K562 (cell line): ENCODE measurements around the gene SLC35F5. TPM values are rescaled to one million over a fixed set of nuclear protein-coding genes. Genes with fewer than 3 reads are reported as not detected.

ENCODE experiments used
- ATAC-seq: fragments of 200-7000 bp; cut with Tn5 transposase; 3 replicates; pipeline ENCODE4 v1.9.1; 2020; ENCODE audit warnings: moderate library complexity
- BruUV-seq: library from RNA; stranded (reverse); fragments of 400-500 nt; replicated peaks from 2 replicates; lab custom pipeline; 2021; lab: Mats Ljungman, UMichigan
- CTCF ChIA-PET: fragments of 300-600 bp; formaldehyde crosslinking; extraction: SDS; loops from one replicate; lab custom pipeline; 2021; ENCODE audit warnings: low intra/inter-chr PET ratio; lab: Yijun Ruan, JAX
- POLR2A ChIA-PET: fragments of 300-600, 350-650 bp; sonication (Branson Sonifier 250); formaldehyde crosslinking; extraction: SDS; loops from one replicate; lab custom pipeline; 2021; ENCODE audit warnings: antibody characterized with exemption, inconsistent platforms; lab: Yijun Ruan, JAX
- DNase-seq, 4 experiments: peaks; one replicate each; pipeline versions ENCODE4 v3.0.0 to v3.0.0-alpha.2; 2011 to 2018; ENCODE audit warnings: low spot score in 3 of 4, mixed read lengths in 3 of 4; ENCODE audit errors: extremely low read depth in 1 of 4
- FAIRE-seq: peaks from 2 replicates; lab custom pipeline; 2011; peaks lifted over from hg19 to GRCh38; lab: Jason Lieb, UNC
- H2AFZ ChIP-seq: 2 replicates; pipeline ENCODE4 v1.6.0; 2011; ENCODE audit warnings: low read depth, low read length, control low read depth, inconsistent platforms
- H3K27ac ChIP-seq: fragments of 200-600 bp; 3 replicates; pipeline ENCODE4 v1.8.0; 2011; ENCODE audit warnings: low read depth, mild to moderate bottlenecking, control low read depth, inconsistent platforms, low read length, moderate library complexity, mixed read lengths; ENCODE audit errors: extremely low read depth
- H3K27me3 ChIP-seq, 2 experiments: fragments of 300-600 bp in 1 of 2; 2 replicates in 1 of 2; 3 replicates in 1 of 2; pipeline versions ENCODE4 v1.6.0 to v1.8.0; 2011; ENCODE audit warnings: inconsistent platforms in 2 of 2, low read length in 2 of 2, mild to moderate bottlenecking in 1 of 2, mixed read lengths in 1 of 2, moderate library complexity in 1 of 2; ENCODE audit not compliant: control insufficient read depth in 2 of 2, insufficient read depth in 2 of 2
- H3K36me3 ChIP-seq: fragments of 300-600 bp; 3 replicates; pipeline ENCODE4 v1.8.0; 2011; ENCODE audit warnings: mild to moderate bottlenecking, low read length, inconsistent platforms; ENCODE audit not compliant: control insufficient read depth, insufficient read depth
- H3K4me1 ChIP-seq, 2 experiments: fragments of 200-600 bp in 1 of 2; replicated peaks in 1 of 2; 2 replicates in 1 of 2; 3 replicates in 1 of 2; pipeline versions ENCODE4 v1.5.1 to v1.8.0; 2011; ENCODE audit warnings: inconsistent platforms in 2 of 2, low read length in 2 of 2, mild to moderate bottlenecking in 1 of 2, mixed read lengths in 1 of 2, moderate library complexity in 1 of 2; ENCODE audit not compliant: control insufficient read depth in 2 of 2, insufficient read depth in 2 of 2
- H3K4me2 ChIP-seq: 2 replicates; pipeline ENCODE4 v1.6.1; 2011; ENCODE audit warnings: low read length, control low read depth, inconsistent platforms, mixed read lengths; ENCODE audit not compliant: insufficient read depth
- H3K4me3 ChIP-seq: fragments of 200-600 bp; sonication (generic), shearing (Covaris generic); 2 replicates; pipeline ENCODE4 v1.5.1; 2016; ENCODE audit warnings: control low read depth, inconsistent platforms
- H3K79me2 ChIP-seq: fragments of 200-600 bp; 3 replicates; pipeline ENCODE4 v1.8.0; 2011; ENCODE audit warnings: low read length, inconsistent platforms; ENCODE audit not compliant: control insufficient read depth, insufficient read depth
- H3K9ac ChIP-seq, 2 experiments: 2 replicates each; pipeline versions ENCODE4 v1.6.0 to v1.6.1; 2011; ENCODE audit warnings: low read depth in 2 of 2, low read length in 2 of 2, control low read depth in 1 of 2, inconsistent platforms in 1 of 2, mild to moderate bottlenecking in 1 of 2, mixed read lengths in 1 of 2; ENCODE audit not compliant: insufficient read depth in 1 of 2
- H3K9me1 ChIP-seq: one replicate; pipeline ENCODE4 v1.6.0; 2011; ENCODE audit warnings: inconsistent platforms, mild to moderate bottlenecking, low read length, moderate library complexity; ENCODE audit not compliant: control insufficient read depth, insufficient read depth
- H3K9me3 ChIP-seq: replicated peaks from 2 replicates; pipeline ENCODE4 v1.5.1; 2011; ENCODE audit warnings: low read depth, low read length, inconsistent platforms; ENCODE audit not compliant: control insufficient read depth, insufficient read depth
- H4K20me1 ChIP-seq: replicated peaks from 2 replicates; pipeline ENCODE4 v1.6.1; 2011; ENCODE audit warnings: low read length, inconsistent platforms, mixed read lengths; ENCODE audit not compliant: control insufficient read depth, insufficient read depth
- BMI1 ChIP-seq: fragments of 150-350 bp; IDR thresholded peaks from 2 replicates; pipeline ENCODE4 v1.6.1; 2014; ENCODE audit warnings: low read length
- CAMTA2 ChIP-seq: fragments of 250-450 bp; sonication (Bioruptor Pico); conservative IDR thresholded peaks from 2 replicates; pipeline ENCODE4 v1.5.1; 2022
- ESRRB ChIP-seq: fragments of 250-450 bp; sonication (Bioruptor Pico); IDR thresholded peaks from 2 replicates; pipeline ENCODE4 v1.5.0; 2020; ENCODE audit warnings: mild to moderate bottlenecking, moderate library complexity, borderline replicate concordance
- GABPB2 ChIP-seq: fragments of 250-450 bp; sonication (Bioruptor Pico); conservative IDR thresholded peaks from 2 replicates; pipeline ENCODE4 v1.5.1; 2021; ENCODE audit warnings: mild to moderate bottlenecking
- POLR2G ChIP-seq: fragments of 200-400 bp; formaldehyde crosslinking; IDR thresholded peaks from 2 replicates; pipeline ENCODE4 v1.6.1; 2017; ENCODE audit warnings: low read depth, mild to moderate bottlenecking, antibody characterized with exemption, low read length, moderate library complexity
- PRDM10 ChIP-seq: fragments of 450-650 bp; IDR thresholded peaks from 2 replicates; pipeline ENCODE4 v1.6.1; 2018; ENCODE audit not compliant: partially characterized antibody
- RBFOX2 ChIP-seq: fragments of 200-400 bp; formaldehyde crosslinking; IDR thresholded peaks from 2 replicates; pipeline ENCODE4 v1.6.1; 2017; ENCODE audit warnings: low read depth, mild to moderate bottlenecking, low read length, moderate library complexity
- RBM25 ChIP-seq: fragments of 200-400 bp; formaldehyde crosslinking; IDR thresholded peaks from 2 replicates; pipeline ENCODE4 v1.6.1; 2018; ENCODE audit warnings: low read length, low read depth, moderate library complexity; ENCODE audit not compliant: severe bottlenecking
- RUNX1 ChIP-seq: sonication (generic); IDR thresholded peaks from 2 replicates; pipeline ENCODE4 v1.6.1; 2016; ENCODE audit warnings: antibody characterized with exemption, low read depth
- TAL1 ChIP-seq: fragments of 450-650 bp; IDR thresholded peaks from 2 replicates; pipeline ENCODE4 v1.6.1; 2016; ENCODE audit warnings: mild to moderate bottlenecking
- TSC22D4 ChIP-seq: fragments of 450-650 bp; IDR thresholded peaks from 2 replicates; pipeline ENCODE4 v1.6.1; 2016; ENCODE audit warnings: missing genetic modification characterization, missing biosample characterization, control low read depth
- ZKSCAN1 ChIP-seq: fragments of 150-350 bp; IDR thresholded peaks from 2 replicates; pipeline ENCODE4 v1.6.1; 2016; ENCODE audit warnings: low read depth, low read length
- ZKSCAN8 ChIP-seq: fragments of 200-800 bp; sonication (Bioruptor generic); IDR thresholded peaks from 2 replicates; pipeline ENCODE4 v1.6.1; 2016; ENCODE audit warnings: missing genetic modification characterization, missing compliant biosample characterization
- WGBS: fragments of 100-300 bp; shearing (Covaris generic); methylation state at CpG from one replicate; pipeline ENCODE4 v1.1.6; 2016; ENCODE audit warnings: low coverage, mixed read lengths; ENCODE audit not compliant: insufficient coverage; ENCODE audit errors: missing lambda C conversion rate; 5-methylcytosine and 5-hydroxymethylcytosine counted together
- in situ Hi-C: fragments of 300-500 bp; cut with MboI; formaldehyde crosslinking; loops from 4 replicates; pipeline ENCODE4 v1.15.0; 2018; ENCODE audit warnings: inconsistent platforms, mixed read lengths
- intact Hi-C: fragments of 100-400 bp; cut with micrococcal nuclease; formaldehyde crosslinking; loops from 2 replicates; pipeline ENCODE4 v1.14.2; 2022
- polyA plus RNA-seq, 8 experiments: library from polyadenylated mRNA; depleted of rRNA in 4 of 8; stranded (reverse) in 5 of 8; unstranded in 3 of 8; fragments of >200 nt; fragmentation: Nextera tagmentation in 2 of 8; fragmentation: Illumina TruSeq in 1 of 8; extraction: Ambion mirVana in 2 of 8; extraction: Trizol in 1 of 8; gene quantifications; 2 replicates each; pipeline versions ENCODE4 v1.2.1 to v1.2.3, GENCODE V29; 2011 to 2014; ENCODE audit warnings: inconsistent platforms in 1 of 8, missing spikeins in 1 of 8
- total RNA-seq, 7 experiments: library from RNA; depleted of rRNA in 6 of 7; stranded (reverse); fragments of >200 nt in 6 of 7; fragmentation: Illumina TruSeq in 2 of 7; extraction: Trizol in 2 of 7; gene quantifications; 2 replicates each; pipeline versions ENCODE4 v1.2.1 to v1.2.3, GENCODE V29; 2011 to 2021; ENCODE audit warnings: low replicate concordance in 1 of 7
- TF ChIP-seq, protein P1 (sequence below), 2 experiments: fragments of 150-350 bp in 1 of 2; IDR thresholded peaks; 2 replicates each; pipeline ENCODE4 v1.6.1; 2012 to 2016; ENCODE audit warnings: low read depth in 2 of 2, low read length in 2 of 2, mild to moderate bottlenecking in 1 of 2, moderate library complexity in 1 of 2
- TF ChIP-seq, protein P2 (sequence below): fragments of 450-650 bp; formaldehyde crosslinking; IDR thresholded peaks from 2 replicates; pipeline ENCODE4 v1.4.0; 2022; ENCODE audit warnings: missing genetic modification characterization

SLC35F5 gene
- total and polyA plus RNA-seq, 9 of the 15 experiments (the other 6 are each of a cell fraction or from before 2014, with no cell fraction given), result 4.9 to 50.7 (median 30.5) TPM

DNA sequence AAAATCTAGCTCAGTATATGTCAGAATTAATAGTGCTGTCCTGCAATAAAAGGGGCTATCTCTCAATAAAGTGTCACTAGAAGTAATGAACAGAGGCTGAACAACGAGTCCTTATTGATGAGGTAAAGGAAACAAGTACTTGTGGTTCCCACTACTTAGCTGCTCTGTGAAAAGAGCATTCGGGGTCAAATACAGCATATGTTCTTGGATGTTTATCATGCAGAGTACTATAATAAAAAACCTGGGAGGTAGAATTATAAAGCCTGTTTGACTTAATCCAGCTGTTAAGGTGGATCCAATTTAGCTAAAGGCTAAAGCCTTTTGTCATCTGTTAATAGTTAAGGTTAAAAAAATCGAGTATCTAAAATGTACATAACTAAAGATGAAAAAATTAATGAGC, 32.4 kb downstream of the SLC35F5 start:
- POLR2A ChIA-PET, result interaction anchor here (0.5 to 1.8 kb wide), 3 partner anchors 12 to 526 kb away, joined by 3 to 4 read pairs (median 3); no protein-coding TSS in a partner anchor
- TF ChIP-seq, protein P1, sequence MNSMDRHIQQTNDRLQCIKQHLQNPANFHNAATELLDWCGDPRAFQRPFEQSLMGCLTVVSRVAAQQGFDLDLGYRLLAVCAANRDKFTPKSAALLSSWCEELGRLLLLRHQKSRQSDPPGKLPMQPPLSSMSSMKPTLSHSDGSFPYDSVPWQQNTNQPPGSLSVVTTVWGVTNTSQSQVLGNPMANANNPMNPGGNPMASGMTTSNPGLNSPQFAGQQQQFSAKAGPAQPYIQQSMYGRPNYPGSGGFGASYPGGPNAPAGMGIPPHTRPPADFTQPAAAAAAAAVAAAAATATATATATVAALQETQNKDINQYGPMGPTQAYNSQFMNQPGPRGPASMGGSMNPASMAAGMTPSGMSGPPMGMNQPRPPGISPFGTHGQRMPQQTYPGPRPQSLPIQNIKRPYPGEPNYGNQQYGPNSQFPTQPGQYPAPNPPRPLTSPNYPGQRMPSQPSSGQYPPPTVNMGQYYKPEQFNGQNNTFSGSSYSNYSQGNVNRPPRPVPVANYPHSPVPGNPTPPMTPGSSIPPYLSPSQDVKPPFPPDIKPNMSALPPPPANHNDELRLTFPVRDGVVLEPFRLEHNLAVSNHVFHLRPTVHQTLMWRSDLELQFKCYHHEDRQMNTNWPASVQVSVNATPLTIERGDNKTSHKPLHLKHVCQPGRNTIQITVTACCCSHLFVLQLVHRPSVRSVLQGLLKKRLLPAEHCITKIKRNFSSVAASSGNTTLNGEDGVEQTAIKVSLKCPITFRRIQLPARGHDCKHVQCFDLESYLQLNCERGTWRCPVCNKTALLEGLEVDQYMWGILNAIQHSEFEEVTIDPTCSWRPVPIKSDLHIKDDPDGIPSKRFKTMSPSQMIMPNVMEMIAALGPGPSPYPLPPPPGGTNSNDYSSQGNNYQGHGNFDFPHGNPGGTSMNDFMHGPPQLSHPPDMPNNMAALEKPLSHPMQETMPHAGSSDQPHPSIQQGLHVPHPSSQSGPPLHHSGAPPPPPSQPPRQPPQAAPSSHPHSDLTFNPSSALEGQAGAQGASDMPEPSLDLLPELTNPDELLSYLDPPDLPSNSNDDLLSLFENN (IDR thresholded peaks at IDR 0.05; ENCODE audit: low read depth in 2 of 2, low read length in 2 of 2), result no peak
- TF ChIP-seq ESRRB (CRISPR knock-in tag) (no peak), RBM25 (no peak), TAL1 (no peak), BMI1 (no peak), ZKSCAN1 (no peak), TSC22D4 (tag) (no peak), GABPB2 (CRISPR knock-in tag) (no peak), POLR2G (no peak), PRDM10 (no peak), RUNX1 (no peak), RBFOX2 (no peak), ZKSCAN8 (CRISPR knock-in tag) (no peak), CAMTA2 (CRISPR knock-in tag) (no peak)
- TF ChIP-seq, protein P2, sequence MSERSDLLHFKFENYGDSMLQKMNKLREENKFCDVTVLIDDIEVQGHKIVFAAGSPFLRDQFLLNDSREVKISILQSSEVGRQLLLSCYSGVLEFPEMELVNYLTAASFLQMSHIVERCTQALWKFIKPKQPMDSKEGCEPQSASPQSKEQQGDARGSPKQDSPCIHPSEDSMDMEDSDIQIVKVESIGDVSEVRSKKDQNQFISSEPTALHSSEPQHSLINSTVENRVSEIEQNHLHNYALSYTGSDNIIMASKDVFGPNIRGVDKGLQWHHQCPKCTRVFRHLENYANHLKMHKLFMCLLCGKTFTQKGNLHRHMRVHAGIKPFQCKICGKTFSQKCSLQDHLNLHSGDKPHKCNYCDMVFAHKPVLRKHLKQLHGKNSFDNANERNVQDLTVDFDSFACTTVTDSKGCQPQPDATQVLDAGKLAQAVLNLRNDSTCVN, result no peak

More for the DNA sequence above, 32.4 kb downstream of the SLC35F5 start:
- Histone ChIP-seq H4K20me1 (no peaks in the 10 kb centered on the region), H3K27ac (no peak overlapping the region), H3K79me2 (no peaks in the 10 kb centered on the region), H3K9me3 (no peaks in the 10 kb centered on the region), H3K4me1 (no peaks in the 10 kb centered on the region), H2AFZ (no peak overlapping the region), H3K4me2 (no peak overlapping the region), H3K4me3 (no peak overlapping the region), H3K27me3 (no peaks in the 10 kb centered on the region), H3K9me1 (no peaks in the 10 kb centered on the region), H3K9ac (no peak overlapping the region), H3K36me3 (peaks cover 32% of the 10 kb centered on the region; the same call in 1 of the 3 replicates)
- in situ Hi-C loops, result no loop called here
- DNase-seq (no peak), ATAC-seq (no peak), FAIRE-seq (no peak)
- CTCF ChIA-PET, result no interaction called here
- WGBS, result 68% methylated on average over 3 of the region's 3 CpGs
- intact Hi-C loops, result no loop called here
- BruUV-seq, result no TSS peak
